ENCODE results near the gene SOWAHB.

GRCh38 chr4:76909711-76910110 lies 11.8 kb upstream of the SOWAHB start:
- TF ChIP-seq CTCF (IDR thresholded peaks at IDR 0.05) (no peak), POLR2A (IDR thresholded peaks at IDR 0.05) (no peak)
